AG09309 (cell line): ENCODE results near the gene EPYC.

Experiments
- DNase-seq: peaks from one replicate; pipeline ENCODE4 v3.0.0-alpha.2; 2010; ENCODE audit warnings: low read depth
- H3K4me3 ChIP-seq: 2 replicates; pipeline ENCODE4 v1.5.1; 2011; ENCODE audit warnings: mild to moderate bottlenecking, low read depth, low read length, moderate library complexity; ENCODE audit not compliant: control insufficient read depth
- TF ChIP-seq, protein P1 (sequence below): IDR thresholded peaks from 2 replicates; pipeline ENCODE4 v1.5.1; 2011; ENCODE audit warnings: mild to moderate bottlenecking, low read depth, low read length, inconsistent platforms; ENCODE audit not compliant: insufficient read depth, control insufficient read depth; ENCODE audit errors: missing control alignments

EPYC gene

GRCh38 chr12:90940872-90941499 is 63.8 kb downstream of the EPYC start:
- DNase-seq: peak; percentile 29
- TF ChIP-seq, protein P1, sequence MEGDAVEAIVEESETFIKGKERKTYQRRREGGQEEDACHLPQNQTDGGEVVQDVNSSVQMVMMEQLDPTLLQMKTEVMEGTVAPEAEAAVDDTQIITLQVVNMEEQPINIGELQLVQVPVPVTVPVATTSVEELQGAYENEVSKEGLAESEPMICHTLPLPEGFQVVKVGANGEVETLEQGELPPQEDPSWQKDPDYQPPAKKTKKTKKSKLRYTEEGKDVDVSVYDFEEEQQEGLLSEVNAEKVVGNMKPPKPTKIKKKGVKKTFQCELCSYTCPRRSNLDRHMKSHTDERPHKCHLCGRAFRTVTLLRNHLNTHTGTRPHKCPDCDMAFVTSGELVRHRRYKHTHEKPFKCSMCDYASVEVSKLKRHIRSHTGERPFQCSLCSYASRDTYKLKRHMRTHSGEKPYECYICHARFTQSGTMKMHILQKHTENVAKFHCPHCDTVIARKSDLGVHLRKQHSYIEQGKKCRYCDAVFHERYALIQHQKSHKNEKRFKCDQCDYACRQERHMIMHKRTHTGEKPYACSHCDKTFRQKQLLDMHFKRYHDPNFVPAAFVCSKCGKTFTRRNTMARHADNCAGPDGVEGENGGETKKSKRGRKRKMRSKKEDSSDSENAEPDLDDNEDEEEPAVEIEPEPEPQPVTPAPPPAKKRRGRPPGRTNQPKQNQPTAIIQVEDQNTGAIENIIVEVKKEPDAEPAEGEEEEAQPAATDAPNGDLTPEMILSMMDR: peak; percentile 71

DNA sequence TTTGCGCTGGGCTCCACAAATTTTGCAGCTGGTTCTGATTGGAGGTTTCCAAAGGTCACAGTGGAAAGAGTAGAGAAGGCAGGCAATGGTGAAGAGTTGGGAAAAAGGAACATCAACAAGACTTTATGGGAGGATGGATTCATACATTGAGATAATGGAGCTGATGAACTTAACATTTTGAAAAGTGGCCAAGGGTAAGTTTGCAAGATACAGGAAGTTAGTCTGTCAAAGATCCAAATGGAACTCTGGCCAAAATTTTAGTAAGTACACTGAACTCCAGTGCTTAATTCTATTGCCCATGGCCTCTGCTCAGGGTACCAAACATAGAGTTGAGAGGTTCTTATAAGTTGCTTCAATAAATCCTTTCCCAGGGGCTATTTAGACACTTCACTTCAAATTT is 65.4 kb downstream of the EPYC start:
- TF ChIP-seq, protein P1: no peak
- no peak overlapping the region for H3K4me3 ChIP-seq
- DNase-seq: no peak

More at GRCh38 chr12:90940872-90941499, 63.8 kb downstream of the EPYC start:
- no peak overlapping the region for H3K4me3 ChIP-seq

GRCh38 chr12:90938451-90938850 is 66.3 kb downstream of the EPYC start:
- no peak overlapping the region for H3K4me3 ChIP-seq
- DNase-seq: no peak
- TF ChIP-seq, protein P1: no peak

- TF ChIP-seq, protein P1: no peak
- H3K4me3 ChIP-seq: no peak overlapping the region
- DNase-seq: no peak
Measured at GRCh38 chr12:90937651-90938050, 67.1 kb downstream of the EPYC start.

DNA sequence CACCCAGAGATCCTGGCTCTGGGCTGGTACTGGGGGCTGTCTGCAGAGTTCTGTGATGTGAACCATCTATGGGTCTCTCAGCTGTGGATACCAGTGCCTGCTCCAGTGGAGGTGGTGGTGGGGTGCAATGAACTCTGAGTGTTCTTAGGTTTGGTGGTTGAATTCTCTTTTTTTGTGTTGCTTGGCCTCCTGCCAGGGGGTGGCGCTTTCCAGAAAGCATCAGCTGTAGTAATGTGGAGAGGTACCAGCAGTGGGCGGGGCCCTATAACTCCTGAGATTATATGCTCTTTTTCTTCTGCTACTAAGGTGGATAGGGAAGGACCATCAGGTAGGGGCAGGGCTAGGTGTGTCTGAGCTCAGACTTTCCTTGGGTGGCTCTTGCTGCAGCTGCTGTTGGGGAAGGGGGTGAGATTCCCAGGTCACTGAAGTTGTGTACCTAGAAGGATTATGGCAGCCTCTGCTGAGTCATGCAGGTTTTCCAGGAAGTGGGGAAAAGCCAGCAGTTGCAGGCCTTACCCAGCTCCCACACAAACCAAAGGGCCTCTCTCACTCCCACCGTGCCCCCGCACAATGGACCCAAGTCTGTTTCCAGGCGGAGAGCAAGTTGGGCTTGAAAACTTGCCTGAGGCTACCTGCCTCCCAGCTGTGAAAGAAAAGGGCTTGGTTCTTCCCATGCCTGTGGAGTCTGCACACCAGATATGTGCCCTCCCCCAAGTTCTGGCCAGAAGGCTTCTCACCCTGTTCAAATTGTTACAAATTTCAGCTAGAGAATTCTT is 68.4 kb downstream of the EPYC start:
- DNase-seq: no peak
- TF ChIP-seq, protein P1: no peak
- no peak overlapping the region for H3K4me3 ChIP-seq

DNA sequence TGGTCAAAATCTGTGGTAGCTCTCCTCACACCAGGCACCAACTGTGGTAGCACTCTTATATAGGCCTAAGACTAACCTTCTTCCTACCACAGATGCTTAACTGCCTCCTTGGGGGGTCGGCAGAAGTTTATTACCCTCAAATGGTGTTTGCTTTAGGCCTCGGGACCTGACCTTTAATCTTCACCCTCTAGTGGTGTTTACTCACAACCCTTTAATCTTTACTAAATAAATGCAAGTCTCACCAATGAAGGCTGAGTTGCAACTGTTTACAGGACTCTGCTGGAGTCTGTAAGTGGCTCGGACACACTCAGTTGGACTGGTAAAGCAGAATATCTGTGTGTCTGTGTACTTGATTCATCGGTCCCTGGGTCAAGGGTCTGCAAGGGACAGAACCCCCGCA is 79.2 kb downstream of the EPYC start:
- TF ChIP-seq, protein P1: no peak
- DNase-seq: no peak
- no peak overlapping the region for H3K4me3 ChIP-seq
